A549 (cell line): ENCODE data around the gene WNT7B. TPM values are rescaled to one million over a fixed set of nuclear protein-coding genes. Genes with fewer than 3 reads are reported as not detected.

Experiments
- ATAC-seq, 2 experiments: fragments of 200-7000 bp in 1 of 2; fragments of >200 bp in 1 of 2; cut with Nextera tagmentation in 1 of 2; cut with Tn5 transposase in 1 of 2; 3 replicates each; pipeline versions ENCODE4 v1.8.0 to v1.9.1; 2018 to 2020; ENCODE audit warnings: mild to moderate bottlenecking in 1 of 2, moderate library complexity in 1 of 2
- CTCF ChIA-PET: fragments of 300-600 bp; sonication (Branson Sonifier 250); formaldehyde crosslinking; extraction: SDS; loops from one replicate; lab custom pipeline; 2021; ENCODE audit warnings: antibody characterized with exemption, inconsistent platforms; lab: Yijun Ruan, JAX
- POLR2A ChIA-PET: fragments of 350-600 bp; formaldehyde crosslinking; extraction: SDS; loops from one replicate; lab custom pipeline; 2021; ENCODE audit warnings: antibody characterized with exemption, inconsistent platforms; lab: Yijun Ruan, JAX
- DNase-seq, 2 experiments: peaks; one replicate each; pipeline versions ENCODE4 v3.0.0 to v3.0.0-alpha.2; 2011 to 2016; ENCODE audit warnings: low read depth in 1 of 2, low spot score in 1 of 2
- FAIRE-seq: peaks from 2 replicates; lab custom pipeline; 2011; peaks lifted over from hg19 to GRCh38; lab: Jason Lieb, UNC
- H3K27ac ChIP-seq, 2 experiments: fragments of >200 bp; sonication (Bioruptor Twin); formaldehyde crosslinking; 3 replicates each; pipeline ENCODE4 v1.5.1; 2016 to 2017
- H3K4me1 ChIP-seq: fragments of >200 bp; sonication (Bioruptor Twin); formaldehyde crosslinking; 3 replicates; pipeline ENCODE4 v1.6.1; 2016
- H3K4me2 ChIP-seq: fragments of >200 bp; sonication (Bioruptor Twin); formaldehyde crosslinking; 3 replicates; pipeline ENCODE4 v1.6.1; 2016
- H3K4me3 ChIP-seq: fragments of >200 bp; sonication (Bioruptor Twin); formaldehyde crosslinking; 3 replicates; pipeline ENCODE4 v1.5.1; 2016
- H3K9me3 ChIP-seq: fragments of >200 bp; sonication (Bioruptor Twin); formaldehyde crosslinking; 3 replicates; pipeline ENCODE4 v1.6.1; 2016
- CEBPB ChIP-seq, 2 experiments: fragments of >200 bp in 1 of 2; sonication (Bioruptor Twin) in 1 of 2; formaldehyde crosslinking in 1 of 2; IDR thresholded peaks; 2 replicates each; pipeline ENCODE4 v1.6.1; 2012 to 2016
- CHD4 ChIP-seq: fragments of 200-600 bp; sonication (generic); IDR thresholded peaks from 2 replicates; pipeline ENCODE4 v1.6.1; 2016; ENCODE audit warnings: antibody characterized with exemption, mild to moderate bottlenecking, borderline replicate concordance
- E2F6 ChIP-seq: IDR thresholded peaks from 2 replicates; pipeline ENCODE4 v1.6.1; 2012; ENCODE audit warnings: low read depth, borderline replicate concordance
- EHF ChIP-seq: fragments of 250-450 bp; sonication (Bioruptor Pico); IDR thresholded peaks from 2 replicates; pipeline ENCODE4 v1.5.0; 2020; ENCODE audit warnings: mild to moderate bottlenecking
- ELK1 ChIP-seq: fragments of 150-350 bp; IDR thresholded peaks from 2 replicates; pipeline ENCODE4 v1.6.1; 2014; ENCODE audit warnings: low read depth, mild to moderate bottlenecking, low read length
- EP300 ChIP-seq, 2 experiments: fragments of >200 bp; sonication (Bioruptor Twin); formaldehyde crosslinking; IDR thresholded peaks; 2 replicates in 1 of 2; 3 replicates in 1 of 2; pipeline ENCODE4 v1.6.1; 2016 to 2017
- FOSB ChIP-seq: fragments of 250-450 bp; sonication (Bioruptor Pico); IDR thresholded peaks from 2 replicates; pipeline ENCODE4 v1.5.0; 2020; ENCODE audit warnings: mild to moderate bottlenecking, moderate library complexity
- HDAC2 ChIP-seq: fragments of 200-600 bp; sonication (generic); IDR thresholded peaks from 2 replicates; pipeline ENCODE4 v1.6.1; 2016
- HES2 ChIP-seq: fragments of >200 bp; sonication (Bioruptor Twin); formaldehyde crosslinking; IDR thresholded peaks from 2 replicates; pipeline ENCODE4 v1.6.1; 2016
- HOXA7 ChIP-seq: fragments of 250-450 bp; sonication (Bioruptor Pico); IDR thresholded peaks from 2 replicates; pipeline ENCODE4 v1.5.0; 2020; ENCODE audit warnings: mild to moderate bottlenecking, moderate library complexity
- MAFK ChIP-seq: fragments of 450-650 bp; IDR thresholded peaks from 2 replicates; pipeline ENCODE4 v1.6.1; 2014; ENCODE audit not compliant: partially characterized antibody
- MAZ ChIP-seq: fragments of 150-350 bp; IDR thresholded peaks from 2 replicates; pipeline ENCODE4 v1.6.1; 2014; ENCODE audit warnings: antibody characterized with exemption, low read depth, low read length, borderline replicate concordance
- MYC ChIP-seq: IDR thresholded peaks from 2 replicates; pipeline ENCODE4 v1.6.1; 2012; ENCODE audit warnings: mild to moderate bottlenecking, inconsistent platforms, low read length, improper control_type of control experiment, borderline replicate concordance
- NFE2L2 ChIP-seq: fragments of 150-350 bp; conservative IDR thresholded peaks from 2 replicates; pipeline ENCODE4 v1.6.1; 2014; ENCODE audit warnings: low read length
- NR3C1 ChIP-seq: fragments of >200 bp; sonication (Bioruptor Twin); formaldehyde crosslinking; IDR thresholded peaks from 3 replicates; pipeline ENCODE4 v1.6.1; 2017
- POLR2AphosphoS2 ChIP-seq: conservative IDR thresholded peaks from 2 replicates; pipeline ENCODE4 v1.6.1; 2012; ENCODE audit warnings: low read length, improper control_type of control experiment, inconsistent platforms
- RARB ChIP-seq: fragments of 250-450 bp; sonication (Bioruptor Pico); IDR thresholded peaks from 2 replicates; pipeline ENCODE4 v1.8.0; 2021; ENCODE audit warnings: mild to moderate bottlenecking, moderate library complexity
- RNF2 ChIP-seq: fragments of 200-600 bp; sonication (generic); IDR thresholded peaks from 2 replicates; pipeline ENCODE4 v1.6.1; 2016; ENCODE audit warnings: low read depth, mild to moderate bottlenecking, antibody characterized with exemption, moderate library complexity, borderline replicate concordance
- TP53 ChIP-seq: fragments of 250-450 bp; sonication (Bioruptor Pico); IDR thresholded peaks from 2 replicates; pipeline ENCODE4 v1.5.0; 2021; ENCODE audit warnings: mild to moderate bottlenecking, moderate library complexity
- ZC3H11A ChIP-seq: fragments of 450-650 bp; IDR thresholded peaks from 2 replicates; pipeline ENCODE4 v1.6.1; 2014; ENCODE audit warnings: antibody characterized with exemption, mild to moderate bottlenecking
- ZNF302 ChIP-seq: fragments of 250-450 bp; sonication (Bioruptor Pico); IDR thresholded peaks from 2 replicates; pipeline ENCODE4 v1.9.0; 2021; ENCODE audit warnings: inconsistent platforms, mild to moderate bottlenecking, moderate library complexity
- ZSCAN20 ChIP-seq: fragments of 250-450 bp; sonication (Bioruptor Pico); IDR thresholded peaks from 2 replicates; pipeline ENCODE4 v1.8.0; 2022; ENCODE audit warnings: mild to moderate bottlenecking, moderate library complexity
- WGBS: methylation state at CpG from one replicate; pipeline ENCODE4 v1.1.6; 2017; ENCODE audit errors: missing lambda C conversion rate; 5-methylcytosine and 5-hydroxymethylcytosine counted together
- polyA plus RNA-seq, 4 experiments: library from polyadenylated mRNA; depleted of rRNA in 3 of 4; stranded (reverse); fragments of >200 nt; fragmentation: RNase III in 1 of 4; extraction: RNeasy Plus Mini Kit Qiagen cat#74134 plus additional on column Dnase treatment in 1 of 4; gene quantifications; 2 replicates in 3 of 4; 3 replicates in 1 of 4; pipeline ENCODE4 v1.2.3, GENCODE V29; 2011 to 2017

The WNT7B gene
- polyA plus RNA-seq, 2 of the 4 experiments (the other 2 are of a cell fraction) = 16.9 to 80.8 TPM

- Histone ChIP-seq H3K27ac (no peak overlapping the region), H3K4me2 (no peak overlapping the region), H3K9me3 (no peaks in the 10 kb centered on the region), H3K4me3 (no peak overlapping the region), H3K4me1 (no peaks in the 10 kb centered on the region)
- FAIRE-seq (no peak), DNase-seq (no peak), ATAC-seq (no peak)
- WGBS = 93% methylated on average over 5 of the region's 8 CpGs
- TF ChIP-seq HOXA7 (CRISPR knock-in tag) (no peak), EHF (CRISPR knock-in tag) (no peak), NFE2L2 (no peak), MAFK (no peak), HES2 (no peak)
- ChIA-PET POLR2A (no interaction called here), CTCF (interaction anchor here (1.2 to 1.5 kb wide), 2 partner anchors 20 to 27 kb away, joined by 3 to 4 read pairs; no protein-coding TSS in a partner anchor)
These were observed 93.2 kb downstream of the WNT7B start for GRCh38 chr22:45883811-45884170.

GRCh38 chr22:45882881-45883810 lies 93.8 kb downstream of the WNT7B start:
- Histone ChIP-seq H3K4me1 (no peaks in the 10 kb centered on the region), H3K4me2 (no peak overlapping the region), H3K9me3 (no peaks in the 10 kb centered on the region), H3K4me3 (no peak overlapping the region), H3K27ac (no peak overlapping the region)
- TF ChIP-seq RARB (CRISPR knock-in tag) (no peak), E2F6 (no peak), FOSB (CRISPR knock-in tag) (no peak), CEBPB (IDR thresholded peaks at IDR 0.05) (no peak), ZSCAN20 (no peak)
- 85% methylated on average over 19 of the region's 32 CpGs for WGBS
- ChIA-PET POLR2A (no interaction called here), CTCF (interaction anchor here (1.2 to 1.5 kb wide), 2 partner anchors 19 to 28 kb away, joined by 3 to 4 read pairs; no protein-coding TSS in a partner anchor)
- DNase-seq (no peak), FAIRE-seq (no peak), ATAC-seq (no peak)

GRCh38 chr22:45881524-45881875 lies 95.5 kb downstream of the WNT7B start:
- ChIA-PET CTCF (interaction anchor here (0.9 kb wide), 1 partner anchor 17 kb away, joined by 3 read pairs; no protein-coding TSS in a partner anchor), POLR2A (no interaction called here)
- FAIRE-seq = no peak
- no peak for DNase-seq
- WGBS = 89% methylated on average over 6 of the region's 8 CpGs
- no peak overlapping the region for H3K27ac ChIP-seq
- no peak for TF ChIP-seq EHF (CRISPR knock-in tag)
- no peak for TF ChIP-seq MYC
- no peak for TF ChIP-seq MAZ
- TF ChIP-seq HES2 = no peak
- no peak for TF ChIP-seq ELK1
- TF ChIP-seq ZNF302 (CRISPR knock-in tag) = no peak
- TF ChIP-seq CHD4 = no peak
- no peak for TF ChIP-seq HDAC2
- TF ChIP-seq ZC3H11A = no peak
- TF ChIP-seq TP53 (CRISPR knock-in tag) = no peak
- TF ChIP-seq RNF2 = no peak
- TF ChIP-seq EP300 (IDR thresholded peaks at IDR 0.05) = no peak
- no peak for TF ChIP-seq E2F6
- TF ChIP-seq POLR2AphosphoS2 = no peak
- TF ChIP-seq NR3C1 = no peak
- TF ChIP-seq, all 56 proteins: peak for 0
- no peak for ATAC-seq
- no peaks in the 10 kb centered on the region for H3K4me1 ChIP-seq
- H3K9me3 ChIP-seq = no peaks in the 10 kb centered on the region
- H3K4me2 ChIP-seq = no peak overlapping the region
- H3K4me3 ChIP-seq = no peak overlapping the region
